Measurements from ENCODE around the gene KDM4C. TPM values are rescaled to one million over a fixed set of nuclear protein-coding genes. Genes with fewer than 3 reads are reported as not detected.

The KDM4C gene
- total RNA-seq, 1 donor from 2014 or later, result 63.5 TPM

GRCh38 chr9:7137571-7137970 is 379.8 kb downstream of the KDM4C start:
- no peak overlapping the region for H3K27ac Mint-ChIP-seq (ENCODE audit: unreplicated experiment)

GRCh38 chr9:7139886-7140285 is 382.1 kb downstream of the KDM4C start:
- H3K27ac Mint-ChIP-seq (ENCODE audit: unreplicated experiment), result no peak overlapping the region
- H3K36me3 Mint-ChIP-seq (ENCODE audit: unreplicated experiment), result no peaks in the 10 kb centered on the region
- H3K4me3 Mint-ChIP-seq (ENCODE audit: unreplicated experiment), result no peak overlapping the region
- TF ChIP-seq CTCF (IDR thresholded peaks at IDR 0.05; ENCODE audit: partially characterized antibody, unreplicated experiment), result no peak
- no peaks in the 10 kb centered on the region for H3K27me3 Mint-ChIP-seq (ENCODE audit: unreplicated experiment)
- no peak for DNase-seq
- H3K4me1 Mint-ChIP-seq (ENCODE audit: low read depth, unreplicated experiment), result no peaks in the 10 kb centered on the region
- H3K9me3 Mint-ChIP-seq (ENCODE audit: unreplicated experiment), result peaks cover 5% of the 10 kb centered on the region

More at GRCh38 chr9:7137571-7137970, 379.8 kb downstream of the KDM4C start:
- Mint-ChIP-seq H3K36me3 (ENCODE audit: unreplicated experiment) (no peaks in the 10 kb centered on the region), H3K9me3 (ENCODE audit: unreplicated experiment) (peaks cover 5% of the 10 kb centered on the region), H3K4me1 (ENCODE audit: low read depth, unreplicated experiment) (no peaks in the 10 kb centered on the region), H3K4me3 (ENCODE audit: unreplicated experiment) (no peak overlapping the region), H3K27me3 (ENCODE audit: unreplicated experiment) (no peaks in the 10 kb centered on the region)
- no peak for DNase-seq
- TF ChIP-seq CTCF (IDR thresholded peaks at IDR 0.05; ENCODE audit: partially characterized antibody, unreplicated experiment), result no peak

GRCh38 chr9:7140401-7140800 is 382.6 kb downstream of the KDM4C start:
- no peak overlapping the region for H3K4me3 Mint-ChIP-seq (ENCODE audit: unreplicated experiment)
- H3K27ac Mint-ChIP-seq (ENCODE audit: unreplicated experiment), result no peak overlapping the region
- no peaks in the 10 kb centered on the region for H3K36me3 Mint-ChIP-seq (ENCODE audit: unreplicated experiment)
- TF ChIP-seq CTCF (IDR thresholded peaks at IDR 0.05; ENCODE audit: partially characterized antibody, unreplicated experiment), result no peak
- peaks cover 1% of the 10 kb centered on the region for H3K9me3 Mint-ChIP-seq (ENCODE audit: unreplicated experiment)
- no peaks in the 10 kb centered on the region for H3K27me3 Mint-ChIP-seq (ENCODE audit: unreplicated experiment)
- no peak for DNase-seq
- no peaks in the 10 kb centered on the region for H3K4me1 Mint-ChIP-seq (ENCODE audit: low read depth, unreplicated experiment)

GRCh38 chr9:7143645-7144200 is 385.9 kb downstream of the KDM4C start:
- no peak for DNase-seq
- Mint-ChIP-seq H3K4me3 (ENCODE audit: unreplicated experiment) (no peak overlapping the region), H3K4me1 (ENCODE audit: low read depth, unreplicated experiment) (peaks cover 4% of the 10 kb centered on the region), H3K27ac (ENCODE audit: unreplicated experiment) (no peak overlapping the region), H3K27me3 (ENCODE audit: unreplicated experiment) (no peaks in the 10 kb centered on the region), H3K9me3 (ENCODE audit: unreplicated experiment) (no peaks in the 10 kb centered on the region), H3K36me3 (ENCODE audit: unreplicated experiment) (no peaks in the 10 kb centered on the region)
- TF ChIP-seq CTCF (IDR thresholded peaks at IDR 0.05; ENCODE audit: partially characterized antibody, unreplicated experiment), result no peak

GRCh38 chr9:7144265-7145046 is 386.7 kb downstream of the KDM4C start:
- Mint-ChIP-seq H3K27me3 (ENCODE audit: unreplicated experiment) (no peaks in the 10 kb centered on the region), H3K27ac (ENCODE audit: unreplicated experiment) (no peak overlapping the region), H3K4me1 (ENCODE audit: low read depth, unreplicated experiment) (peaks cover 4% of the 10 kb centered on the region), H3K9me3 (ENCODE audit: unreplicated experiment) (no peaks in the 10 kb centered on the region), H3K4me3 (ENCODE audit: unreplicated experiment) (no peak overlapping the region), H3K36me3 (ENCODE audit: unreplicated experiment) (no peaks in the 10 kb centered on the region)
- DNase-seq, result no peak
- no peak for TF ChIP-seq CTCF (IDR thresholded peaks at IDR 0.05; ENCODE audit: partially characterized antibody, unreplicated experiment)
